GM19452 (cell line): ENCODE measurements around the gene NTM.
"Not testable (repeated sequence)": the region's sequence is repeated elsewhere in the genome, so short reads cannot be mapped to it uniquely, and the experiment has no call there.

Experiments used
- ATAC-seq: cut with Tn5 transposase; IDR thresholded peaks from one replicate; pipeline ENCODE4 v1.9.1; 2021; ENCODE audit not compliant: unreplicated experiment

Gene NTM

DNA sequence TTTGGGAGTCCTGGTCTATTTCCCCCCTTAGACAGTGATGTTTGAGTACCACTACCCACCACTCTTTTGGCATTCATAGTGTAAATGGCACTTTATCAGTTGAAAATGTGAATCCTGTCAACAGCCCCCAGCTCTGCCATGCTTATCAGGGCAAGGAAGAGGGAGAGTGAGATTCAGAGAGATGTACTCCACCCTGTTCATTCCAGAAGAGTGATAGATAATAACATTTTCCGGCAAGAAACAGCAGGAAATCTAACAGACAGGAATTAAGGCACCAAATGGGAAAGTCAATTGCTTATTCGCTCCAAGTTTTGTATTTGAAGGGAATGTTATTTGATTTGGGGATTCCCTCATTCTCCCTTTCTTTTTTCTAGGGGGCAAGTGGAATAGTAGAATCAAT lies 681.9 kb downstream of the NTM start:
- no peak for ATAC-seq

DNA sequence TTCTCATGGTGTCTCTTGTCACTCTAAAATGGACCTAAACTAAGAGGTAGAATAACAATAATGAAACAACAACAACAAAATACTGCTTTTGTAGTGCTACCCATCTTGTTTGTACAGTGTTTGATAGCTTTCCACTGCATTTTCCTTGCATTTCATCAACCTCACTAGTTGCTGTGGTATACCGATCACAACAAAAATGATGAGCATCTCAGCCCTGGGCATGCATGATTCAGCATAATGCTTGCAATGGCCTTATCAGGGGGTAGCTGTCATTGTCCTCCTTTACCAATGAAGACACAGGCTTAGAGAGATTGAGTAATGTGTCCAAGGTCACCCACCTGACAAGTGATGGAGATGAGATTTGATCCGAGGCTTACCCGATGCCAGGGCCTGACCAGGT lies 682.5 kb downstream of the NTM start:
- no peak for ATAC-seq

DNA sequence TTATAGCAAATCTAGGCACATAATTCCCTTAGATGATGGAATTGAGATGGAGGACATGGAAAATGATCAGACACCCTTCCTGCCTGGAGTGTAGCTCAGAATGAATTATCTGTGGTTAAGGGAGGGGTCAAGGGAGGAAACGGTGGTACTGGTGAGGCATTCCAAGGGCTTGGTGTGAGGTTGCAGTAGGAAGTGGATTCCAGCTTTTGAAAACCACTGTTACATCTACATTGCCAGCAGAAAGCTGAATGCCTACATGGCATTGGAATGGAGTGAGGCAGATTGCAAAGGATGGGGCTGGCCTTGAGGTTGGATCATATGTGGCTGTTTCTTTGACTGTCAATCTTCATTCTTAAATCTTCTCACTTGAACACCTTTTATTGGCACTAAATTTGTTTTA lies 684.4 kb downstream of the NTM start:
- ATAC-seq = no peak

DNA sequence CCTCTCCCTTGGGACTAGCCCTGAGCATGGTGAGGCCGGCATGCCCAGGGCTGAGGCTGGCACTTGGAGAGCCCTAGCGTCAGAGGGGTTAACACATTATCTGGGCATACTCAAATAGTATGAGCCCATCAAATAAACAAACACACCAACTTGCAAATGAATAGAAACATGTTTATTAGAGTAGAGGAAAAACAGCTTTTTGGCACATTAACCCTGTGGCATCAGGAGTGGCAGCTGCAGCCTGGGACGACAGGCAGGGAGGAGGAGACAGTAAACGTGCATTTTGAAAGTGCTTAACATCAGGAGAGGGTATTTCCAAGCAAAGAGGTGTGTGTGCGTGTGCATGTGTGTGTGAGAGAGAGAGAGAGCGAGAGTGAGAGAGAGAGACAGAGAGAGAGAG lies 684.9 kb downstream of the NTM start:
- no peak for ATAC-seq

DNA sequence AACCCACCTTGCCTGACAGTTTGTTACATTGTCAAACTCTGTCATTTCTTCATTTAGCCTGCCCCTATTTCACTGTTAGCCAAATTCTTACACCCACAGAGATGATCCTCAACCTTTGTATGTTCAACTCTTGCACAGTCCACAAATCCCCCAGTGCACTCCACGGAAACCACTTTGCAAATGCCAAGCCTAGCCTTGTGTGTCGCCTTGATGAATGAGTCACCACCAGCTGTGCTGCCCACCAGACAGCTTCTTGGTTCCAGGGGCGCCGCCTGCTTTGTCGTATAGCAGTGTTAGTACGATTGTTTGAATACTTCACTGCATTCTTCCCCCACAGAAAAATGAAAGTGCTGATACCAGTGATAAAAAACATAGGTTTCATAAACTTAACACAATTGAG lies 686.3 kb downstream of the NTM start:
- ATAC-seq = no peak

DNA sequence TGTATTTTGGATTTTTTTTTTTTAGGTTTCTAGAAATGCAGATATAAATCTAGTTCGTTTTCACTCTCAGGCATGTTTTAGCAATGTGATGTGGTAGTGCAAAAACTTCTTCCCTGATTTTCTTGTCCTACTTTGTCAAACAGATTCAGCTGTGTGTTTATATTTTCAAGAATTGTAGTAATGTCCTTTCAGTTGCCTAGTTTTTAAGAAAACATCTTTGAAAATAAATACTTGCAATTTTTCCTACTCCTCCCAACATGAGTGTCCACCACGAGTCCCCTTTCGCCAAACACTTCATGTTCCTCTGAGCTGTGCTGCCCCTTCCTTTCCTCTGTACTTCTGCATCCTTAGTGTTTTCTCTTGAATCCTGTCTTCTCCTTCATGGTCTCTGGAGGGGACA lies 686.9 kb downstream of the NTM start:
- no peak for ATAC-seq

DNA sequence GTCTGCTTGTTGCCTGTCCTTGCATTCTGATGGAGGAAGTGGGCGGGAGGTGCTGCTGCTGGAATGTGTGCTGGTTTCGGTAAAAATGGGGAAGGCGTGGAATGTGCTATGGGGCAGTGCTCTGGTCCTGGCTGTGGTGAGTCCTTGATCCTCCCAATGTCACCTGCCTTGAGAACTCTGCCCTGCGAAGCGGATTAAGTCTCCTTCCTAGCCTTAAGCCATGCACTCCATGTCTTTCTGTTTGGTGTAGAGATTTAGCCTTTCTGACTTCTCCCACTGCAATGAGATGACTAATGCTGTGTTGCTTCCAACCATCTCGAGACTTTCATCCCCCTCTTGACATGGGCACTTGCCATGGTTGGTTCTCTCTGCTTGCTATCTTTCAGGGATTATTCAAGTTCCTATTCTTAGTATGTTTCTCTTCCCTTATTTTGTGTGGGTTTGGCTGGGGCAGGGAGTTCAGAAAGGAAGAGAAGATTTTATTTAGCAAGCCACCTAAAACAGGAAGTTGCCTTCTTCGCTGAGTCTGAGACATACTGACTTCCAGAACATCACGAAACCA lies 687.9 kb downstream of the NTM start:
- no peak for ATAC-seq

DNA sequence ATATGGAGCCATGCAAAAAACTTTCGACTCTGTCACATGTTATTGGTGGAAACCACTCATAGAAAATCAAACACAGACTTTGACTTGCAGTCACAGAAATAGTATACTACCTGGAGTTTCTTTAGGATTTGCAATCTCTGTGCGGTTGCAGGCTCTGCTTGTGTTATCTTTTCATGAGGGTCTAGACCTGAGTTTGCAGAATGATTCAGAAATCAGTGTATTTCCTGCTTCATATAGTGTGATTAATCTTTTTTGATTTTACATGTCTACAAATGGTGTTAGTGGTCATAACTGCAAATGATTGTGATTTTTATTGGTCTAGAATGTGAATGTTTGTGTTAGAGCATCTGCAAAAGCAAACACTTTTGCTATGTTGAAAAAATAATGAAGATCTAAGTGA lies 690.2 kb downstream of the NTM start:
- no peak for ATAC-seq

DNA sequence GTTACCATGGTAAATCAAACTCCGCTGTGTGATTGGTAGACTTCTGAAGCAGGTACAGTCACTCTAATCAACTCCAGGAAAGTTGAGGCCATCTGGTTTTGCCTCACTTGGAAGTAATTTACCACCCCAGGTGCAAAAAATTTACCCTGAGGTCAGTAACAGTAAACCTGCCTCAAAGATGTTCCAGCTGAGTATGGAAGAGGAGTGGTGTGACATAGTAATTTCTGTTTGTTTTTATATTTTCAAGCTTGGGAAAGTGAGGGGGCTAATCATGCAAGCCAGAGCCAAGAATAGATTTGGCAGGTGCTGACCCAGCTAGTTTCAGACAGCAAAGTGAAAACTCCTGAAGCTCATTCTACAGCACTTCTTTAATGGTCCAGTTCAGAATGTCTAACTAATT lies 691.6 kb downstream of the NTM start:
- ATAC-seq = no peak

DNA sequence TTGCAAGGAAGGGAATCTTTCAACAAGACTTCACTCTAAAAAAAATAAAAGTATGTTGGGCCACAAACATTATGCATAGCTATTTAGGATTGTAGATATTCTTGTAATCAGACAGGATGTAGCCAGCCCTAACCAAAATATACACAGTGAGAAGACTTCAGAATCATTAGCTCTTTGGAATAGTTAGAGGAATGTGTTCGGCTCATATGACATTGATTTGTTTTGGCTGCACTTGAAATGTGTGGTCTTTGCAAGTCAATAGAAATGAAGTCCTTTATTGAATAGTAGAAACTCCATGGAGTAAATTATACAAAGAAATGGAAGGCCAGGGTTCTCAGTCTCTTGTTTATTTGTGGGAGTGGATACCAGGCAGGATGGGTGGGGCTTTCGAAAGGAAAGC lies 692.1 kb downstream of the NTM start:
- no peak for ATAC-seq

DNA sequence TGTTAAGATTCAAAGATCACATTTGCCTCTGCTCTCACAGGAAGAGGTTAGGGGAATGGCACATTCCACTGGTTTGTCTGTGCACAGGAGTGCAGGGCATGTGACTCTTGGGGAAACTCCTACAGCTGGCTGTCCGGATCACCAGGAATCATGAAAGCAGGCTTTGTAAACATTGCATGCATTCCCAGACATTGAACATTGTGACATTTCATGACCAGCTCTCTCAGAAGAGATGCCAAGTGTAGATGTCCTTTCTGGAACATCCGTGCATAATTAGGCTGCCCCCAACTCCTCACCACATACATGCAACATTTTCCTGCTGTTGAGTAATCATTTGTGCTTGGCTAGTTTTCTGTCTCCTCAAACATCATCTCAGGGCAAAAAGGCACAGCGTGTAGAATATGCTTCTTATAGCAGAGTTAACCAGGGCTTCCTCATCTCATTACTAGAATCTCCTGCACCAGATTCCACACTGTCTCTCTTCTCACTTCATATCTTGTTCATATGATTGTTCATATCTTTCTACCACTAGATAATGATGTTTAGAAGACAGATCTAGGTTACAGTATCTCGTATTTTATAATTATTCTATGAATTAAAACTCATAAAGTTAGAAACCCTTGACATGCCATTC lies 694.7 kb downstream of the NTM start:
- ATAC-seq = no peak

DNA sequence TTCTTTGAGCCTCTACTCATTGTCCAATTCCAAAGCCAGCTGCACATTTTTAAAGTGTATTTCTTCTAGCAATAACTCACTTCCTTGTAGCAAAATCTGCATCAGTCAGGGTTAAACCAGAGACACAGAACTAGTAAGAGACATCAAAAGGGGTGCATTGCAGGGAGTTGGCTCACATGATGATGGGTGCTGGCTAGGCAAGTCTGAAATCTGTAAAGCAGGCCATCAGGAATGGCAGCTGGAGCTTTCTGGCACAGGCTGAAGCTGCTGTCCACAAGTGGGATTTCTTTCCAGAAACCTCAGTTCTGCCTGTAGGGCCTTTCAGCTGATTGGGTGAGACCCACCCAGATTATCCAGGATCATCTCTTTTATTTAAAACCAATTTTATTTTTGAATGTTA lies 698.1 kb downstream of the NTM start:
- ATAC-seq = no peak

DNA sequence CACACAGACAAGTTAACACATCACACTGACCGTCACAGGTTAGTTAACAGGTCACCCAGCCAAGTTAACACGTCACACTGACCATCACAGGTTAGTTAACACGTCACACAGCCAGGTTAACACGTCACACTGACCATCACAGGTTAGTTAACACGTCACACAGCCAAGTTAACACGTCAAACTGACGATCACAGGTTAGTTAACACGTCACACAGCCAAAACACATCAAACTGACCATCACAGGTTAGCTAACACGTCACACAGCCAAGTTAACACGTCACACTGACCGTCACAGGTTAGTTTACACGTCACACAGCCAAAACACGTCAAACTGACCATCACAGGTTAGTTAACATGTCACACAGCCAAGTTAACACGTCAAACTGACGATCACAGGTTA lies 699.2 kb downstream of the NTM start:
- ATAC-seq = not testable (repeated sequence)

DNA sequence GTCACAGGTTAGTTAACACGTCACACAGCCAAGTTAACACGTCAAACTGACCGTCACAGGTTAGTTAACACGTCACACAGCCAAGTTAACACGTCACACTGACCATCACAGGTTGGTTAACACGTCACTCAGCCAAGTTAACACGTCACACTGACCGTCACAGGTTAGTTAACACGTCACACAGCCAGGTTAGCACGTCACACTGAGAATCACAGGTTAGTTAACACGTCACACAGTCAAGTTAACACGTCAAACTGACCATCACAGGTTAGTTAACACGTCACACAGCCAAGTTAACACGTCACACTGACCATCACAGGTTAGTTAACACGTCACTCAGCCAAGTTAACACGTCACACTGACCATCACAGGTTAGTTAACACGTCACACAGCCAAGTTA lies 700.5 kb downstream of the NTM start:
- ATAC-seq = not testable (repeated sequence)

DNA sequence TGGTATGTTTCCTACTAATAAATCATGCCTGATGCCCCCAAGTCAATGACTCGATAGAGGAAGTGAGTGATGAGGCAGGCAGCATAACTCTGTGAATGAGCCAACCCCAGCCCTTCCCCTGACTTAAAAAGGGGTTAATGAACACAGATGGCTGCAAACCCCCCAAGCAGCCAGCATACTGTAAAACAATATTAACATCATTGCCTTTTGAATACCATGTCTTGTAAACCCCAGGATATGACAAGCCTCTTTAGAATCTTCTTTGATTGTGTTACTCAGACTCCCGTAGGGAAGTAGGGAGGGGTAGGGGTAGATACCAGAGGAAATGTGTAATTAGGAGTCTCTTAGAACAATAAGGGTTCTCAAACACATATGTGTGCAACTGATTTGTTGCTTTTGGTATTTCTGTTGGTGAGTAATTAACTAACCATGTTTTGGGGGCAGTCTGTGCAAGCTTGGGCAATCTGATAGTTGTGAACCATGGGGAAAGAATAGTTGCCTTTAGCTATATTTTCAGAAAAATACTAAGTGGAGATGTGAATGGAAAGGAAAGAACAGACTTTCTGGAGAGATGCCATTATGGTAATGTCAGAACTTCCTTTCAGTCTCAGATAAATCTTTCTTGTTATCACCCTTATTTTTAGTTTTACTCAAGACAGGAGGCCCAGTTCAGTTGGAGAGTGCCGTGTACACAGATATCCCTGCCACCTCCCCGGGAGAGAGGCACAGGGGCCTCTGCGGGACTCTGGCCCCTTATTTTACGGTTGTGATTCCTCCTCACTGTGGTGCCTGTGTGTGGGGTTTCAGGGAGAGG lies 701.8 kb downstream of the NTM start:
- ATAC-seq = no peak

DNA sequence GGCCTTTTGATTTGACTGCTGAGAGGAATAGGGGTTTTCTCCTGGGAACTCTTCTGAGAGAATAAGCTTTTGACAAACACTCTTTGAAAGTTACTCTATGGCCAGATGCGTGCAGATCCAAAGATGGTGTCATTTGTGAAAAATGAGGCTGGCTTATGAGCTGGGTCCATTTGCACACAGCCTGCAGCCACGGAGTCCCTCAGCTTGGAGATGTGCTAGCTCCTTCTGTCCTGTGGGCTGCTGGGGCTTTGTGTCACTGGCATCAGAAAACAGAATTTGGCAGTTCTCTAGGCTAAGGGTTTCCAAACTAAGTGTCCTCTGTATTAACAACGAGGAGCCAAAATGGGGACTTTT lies 702.4 kb downstream of the NTM start:
- no peak for ATAC-seq

DNA sequence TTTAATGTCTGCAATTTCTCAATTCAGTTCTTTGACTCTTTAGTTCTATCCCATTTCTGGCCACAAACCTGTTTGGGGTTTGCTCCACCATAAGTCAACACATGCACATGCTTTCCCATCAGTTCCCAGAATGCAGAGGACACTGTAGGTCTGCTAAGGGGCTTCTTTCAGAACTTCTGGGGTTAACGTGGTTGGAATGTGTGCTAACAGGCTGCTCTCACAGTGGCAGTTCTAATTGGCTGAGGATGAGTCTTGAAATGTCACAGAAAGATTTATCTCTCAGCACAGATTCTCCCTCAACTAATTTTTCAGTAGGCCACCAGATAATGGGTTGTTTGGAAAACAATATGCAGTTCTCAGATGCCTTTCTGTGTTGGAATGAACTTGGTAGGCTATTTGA lies 703.4 kb downstream of the NTM start:
- no peak for ATAC-seq

DNA sequence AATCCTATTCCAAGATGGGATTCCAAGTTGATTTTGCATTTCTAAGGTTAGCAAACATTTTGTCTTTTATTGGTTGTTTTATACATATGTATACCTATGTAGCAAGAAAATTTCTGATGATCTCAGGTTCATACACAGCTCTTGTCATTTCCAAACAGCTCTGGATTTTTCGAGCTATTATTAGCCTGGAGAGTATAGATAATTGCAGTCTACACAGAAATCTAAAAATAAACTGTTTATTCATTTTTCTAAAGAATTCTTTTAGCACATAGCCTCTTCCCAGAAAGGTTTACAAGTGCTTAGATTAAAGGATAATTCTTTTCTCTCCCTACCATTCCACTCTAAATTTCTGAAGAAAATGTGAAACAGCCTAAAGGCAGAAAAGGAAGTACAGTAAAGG lies 705.0 kb downstream of the NTM start:
- no peak for ATAC-seq

DNA sequence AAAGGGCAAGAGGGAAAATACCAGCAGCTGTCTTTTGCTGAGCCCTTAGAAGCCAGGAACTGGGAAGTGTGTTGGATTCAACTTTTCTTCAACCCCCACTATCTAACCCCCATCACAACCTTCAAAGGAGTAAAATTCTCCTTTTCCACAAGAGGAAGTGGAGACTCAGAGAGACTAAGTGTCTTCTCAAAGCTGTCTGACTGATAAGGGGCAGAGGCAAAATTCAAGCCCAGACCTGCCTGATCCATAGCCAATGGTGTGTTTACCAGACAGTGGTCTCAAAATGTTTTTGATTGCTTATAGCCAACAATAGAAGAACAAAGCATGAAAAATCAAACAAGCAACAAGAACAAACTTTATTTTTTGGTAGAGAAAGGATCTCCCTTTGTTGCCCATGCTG lies 707.0 kb downstream of the NTM start:
- no peak for ATAC-seq

DNA sequence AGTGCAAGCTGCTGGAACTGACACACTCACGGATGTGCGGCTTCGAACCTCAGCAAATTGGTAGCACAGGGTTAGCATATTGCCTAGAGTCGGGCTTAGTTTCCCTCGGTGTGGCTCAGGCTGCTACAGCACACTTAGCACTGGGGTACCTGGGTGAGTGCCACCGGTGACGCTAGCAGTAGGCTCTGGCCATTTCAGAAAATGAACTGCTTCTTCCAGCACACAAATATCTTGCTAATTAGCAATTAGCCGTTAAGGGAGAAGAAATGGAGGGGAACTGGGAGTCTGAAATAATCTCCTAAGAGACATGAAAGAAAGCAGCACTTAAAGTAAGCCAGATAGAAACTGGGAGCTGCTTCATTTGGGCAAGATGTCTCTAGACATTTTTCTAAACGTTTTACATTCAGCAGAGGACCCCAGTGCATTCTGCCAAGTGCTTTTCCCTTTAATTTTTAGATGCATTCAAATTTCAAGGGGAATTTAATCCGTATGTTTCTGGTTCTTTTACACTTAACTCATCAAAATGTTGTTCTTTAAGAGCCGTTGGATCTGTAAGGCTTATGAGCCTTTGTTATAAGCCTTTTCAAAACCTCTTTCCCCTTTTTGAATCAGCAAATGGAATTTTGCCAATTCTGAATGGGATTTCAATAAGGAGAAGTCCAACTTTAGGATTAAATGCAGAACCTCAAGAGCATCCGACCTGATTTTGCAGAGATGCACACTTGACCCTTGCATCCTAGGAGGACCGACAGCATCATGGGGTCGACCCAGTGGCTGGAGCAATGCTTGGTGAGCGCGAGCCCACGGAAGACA lies 708.1 kb downstream of the NTM start:
- no peak for ATAC-seq

DNA sequence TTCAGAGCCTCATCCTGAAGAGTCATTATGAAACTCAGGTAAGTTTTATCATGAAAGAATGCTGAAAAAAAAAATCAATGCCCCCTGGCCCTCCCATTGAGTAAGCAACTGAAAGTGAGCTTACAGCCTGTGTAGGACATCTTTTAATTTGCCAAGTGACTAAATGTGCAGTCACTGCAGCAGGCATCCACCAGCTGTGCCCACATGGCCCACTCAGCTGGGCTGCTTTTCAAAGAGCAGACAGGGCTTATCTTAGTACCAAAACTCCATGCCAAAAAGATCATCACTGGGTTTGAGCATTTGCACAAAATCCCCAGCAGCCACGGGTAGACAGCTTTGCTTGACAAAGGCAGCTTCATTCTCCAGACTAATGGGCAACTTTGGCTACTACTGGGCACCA lies 709.7 kb downstream of the NTM start:
- ATAC-seq = no peak

DNA sequence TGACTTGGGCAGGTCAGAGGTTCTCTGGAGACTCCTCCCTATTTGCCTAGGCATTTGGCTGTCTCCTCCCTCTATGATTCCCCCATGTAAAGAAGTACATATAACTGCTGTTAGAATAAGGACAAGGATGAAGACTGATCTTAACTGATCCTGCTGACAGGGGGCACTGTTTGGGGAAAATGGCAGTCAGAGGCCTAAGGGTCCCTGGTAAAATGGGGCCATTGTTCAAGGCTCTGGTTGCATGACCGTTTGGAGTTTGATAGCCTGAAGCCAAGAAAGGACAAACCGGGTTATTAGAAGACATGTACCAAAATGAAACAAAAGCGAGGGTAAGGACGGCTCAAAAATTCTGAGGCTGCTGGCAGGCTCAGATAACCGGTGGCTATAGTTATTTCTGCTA lies 712.2 kb downstream of the NTM start:
- ATAC-seq = no peak
